HG02981 (cell line): ENCODE results near the gene PARD3.
"Not testable (repeated sequence)": the region's sequence is repeated elsewhere in the genome, so short reads cannot be mapped to it uniquely, and the experiment has no call there.

Experiments
- ATAC-seq: cut with Tn5 transposase; IDR thresholded peaks from one replicate; pipeline ENCODE4 v1.9.1; 2021; ENCODE audit warnings: mild to moderate bottlenecking, moderate library complexity; ENCODE audit not compliant: unreplicated experiment

PARD3 gene

DNA sequence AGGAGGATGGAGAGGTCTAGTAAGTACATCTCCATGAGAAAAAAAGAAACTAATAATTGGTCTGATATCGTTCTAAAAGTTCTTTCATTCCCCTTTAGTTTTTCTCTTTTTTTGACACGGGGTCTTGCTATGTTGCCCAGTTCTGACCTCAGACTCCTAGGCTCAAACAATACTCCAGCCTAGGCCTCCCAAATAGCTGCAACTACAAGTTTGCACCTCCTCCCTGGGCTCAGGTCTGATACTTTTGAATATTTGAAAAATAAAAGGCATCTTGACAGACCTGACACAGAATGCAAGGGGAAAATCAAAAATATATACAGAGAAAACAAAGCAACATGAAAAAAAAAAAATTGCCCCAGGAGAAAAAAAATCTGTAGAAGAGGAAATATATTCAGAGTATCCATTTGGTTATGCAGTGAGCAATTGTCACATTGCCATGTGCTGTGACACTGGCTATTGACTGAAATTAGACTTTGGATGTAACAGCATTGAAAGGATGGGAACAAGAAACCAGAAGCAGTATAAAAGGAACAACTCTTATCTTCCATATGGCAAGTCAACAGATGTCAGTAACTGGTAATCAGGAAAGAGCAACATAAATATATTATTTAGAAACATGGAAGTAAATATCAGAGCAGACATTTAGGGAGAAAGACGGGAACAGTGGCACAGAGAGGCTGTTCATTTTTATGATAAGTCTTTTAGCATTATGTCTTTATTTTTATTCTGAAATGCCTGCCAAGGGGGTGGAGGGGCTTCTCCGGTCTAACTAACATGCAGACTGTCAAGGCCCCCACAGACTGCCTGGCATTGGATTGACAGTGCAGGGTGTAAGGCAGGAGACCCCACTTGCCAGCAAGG lies 408.4 kb downstream of the PARD3 start:
- no peak for ATAC-seq

GRCh38 chr10:34405611-34406462 lies 409.3 kb downstream of the PARD3 start:
- no peak for ATAC-seq

GRCh38 chr10:34403512-34403911 lies 411.6 kb downstream of the PARD3 start:
- no peak for ATAC-seq

DNA sequence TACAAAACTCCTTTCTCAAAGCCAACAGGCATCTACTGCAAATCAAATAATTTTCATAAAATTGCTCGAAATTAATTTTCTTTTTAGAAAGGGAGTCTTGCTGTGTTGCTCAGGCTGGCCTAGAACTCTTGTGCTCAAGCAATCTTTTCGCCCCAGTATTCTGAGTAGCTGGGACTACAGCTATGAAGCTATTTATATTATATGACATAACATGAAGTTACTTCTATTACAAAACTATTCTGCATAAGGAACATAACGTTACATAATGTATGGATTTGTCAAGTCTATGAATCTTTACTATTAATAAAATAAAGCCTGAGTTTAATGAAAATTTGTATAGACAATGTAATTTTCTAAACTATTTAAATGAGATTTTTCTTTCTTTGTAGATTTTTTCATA lies 415.0 kb downstream of the PARD3 start:
- ATAC-seq = no peak

DNA sequence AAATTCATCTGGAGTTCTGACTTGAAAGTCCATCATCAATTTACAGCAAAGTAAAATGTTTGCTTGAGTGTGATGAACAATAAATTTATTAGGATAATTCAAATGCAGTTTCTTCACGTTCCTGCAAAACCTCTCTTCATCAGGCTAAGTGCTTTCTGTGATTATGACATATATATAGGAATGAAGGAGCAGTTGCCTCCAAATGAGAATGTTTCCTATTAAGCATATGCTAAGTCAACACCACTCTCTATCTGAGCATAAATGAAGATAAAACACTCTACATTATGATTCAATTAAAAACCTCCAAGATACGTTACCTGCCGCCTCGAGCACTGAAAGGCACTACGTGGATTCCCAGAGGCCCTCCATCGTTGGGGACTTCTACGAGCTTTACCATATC lies 416.1 kb downstream of the PARD3 start:
- ATAC-seq = no peak

GRCh38 chr10:34397324-34397723 lies 417.8 kb downstream of the PARD3 start:
- no peak for ATAC-seq

GRCh38 chr10:34396663-34397062 lies 418.4 kb downstream of the PARD3 start:
- no peak for ATAC-seq

DNA sequence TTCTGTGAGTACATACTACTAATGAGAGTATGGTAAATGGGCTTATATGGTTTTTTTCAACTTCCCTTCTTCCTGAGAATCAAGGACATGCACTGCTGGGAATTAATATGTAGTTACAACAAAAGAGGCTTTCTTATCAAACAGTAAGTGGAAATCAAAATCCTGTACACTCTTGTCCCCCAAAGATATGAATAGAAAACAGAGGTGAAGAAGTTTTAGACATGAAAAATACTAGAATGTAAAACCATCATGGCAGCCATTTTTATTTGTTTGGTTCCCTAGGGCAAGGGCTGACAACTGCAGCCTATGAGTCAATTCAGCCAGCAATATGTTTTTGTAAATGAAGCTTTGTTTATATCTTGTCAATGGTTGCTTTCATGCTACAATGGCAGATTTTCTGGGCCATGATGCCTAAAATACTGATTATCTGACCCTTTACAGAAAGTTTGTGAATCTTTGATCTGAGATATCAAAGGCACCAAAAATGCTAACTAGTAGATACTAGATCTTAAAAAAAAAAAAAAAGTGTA lies 422.4 kb downstream of the PARD3 start:
- no peak for ATAC-seq

DNA sequence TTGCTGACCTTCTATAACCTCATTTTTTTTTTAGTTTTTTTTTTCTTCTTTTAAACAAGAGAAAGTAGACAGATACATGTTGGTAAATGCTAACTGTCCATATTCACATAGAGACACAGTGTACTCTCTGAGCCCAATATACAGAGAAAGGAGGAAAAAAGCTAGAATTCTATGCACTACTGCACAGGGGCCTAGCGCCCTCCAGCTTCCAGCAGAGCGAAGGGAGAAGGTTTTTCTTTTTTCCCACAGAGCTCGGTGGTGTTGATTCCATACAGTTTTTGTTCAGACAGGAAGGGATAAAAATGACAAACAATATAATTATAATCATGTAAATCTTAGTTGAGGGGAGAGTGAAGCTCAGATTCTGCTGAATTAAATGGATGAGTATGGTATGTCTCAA lies 423.9 kb downstream of the PARD3 start:
- not testable (repeated sequence) for ATAC-seq

DNA sequence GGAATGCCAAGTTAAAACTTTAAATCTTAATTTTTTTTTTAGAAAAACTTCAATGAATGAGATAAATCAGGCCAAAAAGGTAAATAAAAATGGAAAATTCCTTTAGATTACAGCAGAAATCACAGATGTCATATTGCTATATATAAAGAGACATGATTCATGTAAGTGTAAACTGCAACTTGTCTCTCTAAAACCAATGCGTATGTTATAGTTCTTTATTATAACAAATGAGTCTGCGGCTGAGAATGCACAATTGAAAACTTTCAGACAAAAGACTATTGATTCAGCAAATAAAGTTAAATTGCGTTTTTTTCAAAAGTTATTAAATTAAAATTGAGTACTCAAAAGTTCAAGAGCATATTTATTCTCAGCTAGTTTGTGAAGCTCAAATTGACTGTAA lies 425.3 kb downstream of the PARD3 start:
- ATAC-seq = no peak

DNA sequence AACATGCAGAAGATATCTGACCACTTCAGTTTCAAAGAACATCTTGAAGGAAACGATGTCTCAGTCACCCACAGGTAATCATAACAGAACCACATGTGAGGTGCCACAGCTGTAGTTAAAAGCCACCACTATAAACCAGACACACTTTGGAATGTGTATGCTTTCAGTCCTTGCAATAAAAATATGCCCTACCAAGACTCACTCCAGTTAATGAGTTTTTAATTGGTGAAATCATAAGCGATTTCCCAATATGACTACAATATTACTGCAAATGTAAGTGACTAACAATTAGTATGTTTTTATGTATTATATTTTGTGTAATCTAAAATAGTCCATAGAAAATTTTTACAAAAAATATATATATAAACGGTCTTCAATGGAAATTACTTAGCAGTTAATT lies 428.2 kb downstream of the PARD3 start:
- ATAC-seq = no peak

GRCh38 chr10:34384372-34384771 lies 430.7 kb downstream of the PARD3 start:
- ATAC-seq = no peak

DNA sequence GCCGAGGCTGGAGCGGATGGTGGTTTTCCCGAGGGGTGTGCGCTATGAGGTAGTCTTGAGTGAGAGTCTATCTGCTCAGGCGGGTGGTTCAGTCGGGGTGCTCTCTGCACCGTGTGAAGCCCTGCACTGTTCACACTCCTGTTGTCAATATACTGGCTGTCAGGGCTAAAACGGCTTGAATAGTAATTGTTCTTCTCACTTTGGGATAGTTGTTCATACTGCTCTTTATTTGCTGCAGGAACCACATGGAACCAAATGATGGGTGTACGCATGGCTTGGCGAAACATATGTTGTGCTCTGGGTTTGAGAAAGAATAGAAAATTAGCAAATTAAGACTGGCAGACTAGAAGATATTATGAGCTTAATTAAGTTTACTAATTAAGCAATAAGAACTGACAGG lies 432.5 kb downstream of the PARD3 start:
- ATAC-seq = no peak

- no peak for ATAC-seq
Measured at GRCh38 chr10:34380856-34381255, 434.2 kb downstream of the PARD3 start.

DNA sequence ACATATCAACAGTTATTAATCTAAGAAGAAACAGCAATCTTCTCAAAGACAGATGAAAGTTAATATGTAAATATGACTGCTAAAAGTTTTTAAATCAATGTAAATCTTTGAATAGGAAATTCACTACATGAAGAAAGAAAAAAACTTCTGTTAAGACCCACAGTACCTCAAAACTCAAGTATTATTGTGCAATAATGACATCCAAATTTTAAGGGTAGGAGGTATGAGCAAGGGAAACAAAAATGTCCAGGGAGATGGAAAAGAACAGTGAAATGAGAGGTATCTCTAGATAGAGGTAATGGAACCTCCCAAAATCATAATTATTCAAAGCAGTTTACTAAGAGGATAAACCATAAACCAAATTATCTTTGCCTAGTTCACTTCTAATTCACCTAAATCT lies 436.8 kb downstream of the PARD3 start:
- no peak for ATAC-seq

DNA sequence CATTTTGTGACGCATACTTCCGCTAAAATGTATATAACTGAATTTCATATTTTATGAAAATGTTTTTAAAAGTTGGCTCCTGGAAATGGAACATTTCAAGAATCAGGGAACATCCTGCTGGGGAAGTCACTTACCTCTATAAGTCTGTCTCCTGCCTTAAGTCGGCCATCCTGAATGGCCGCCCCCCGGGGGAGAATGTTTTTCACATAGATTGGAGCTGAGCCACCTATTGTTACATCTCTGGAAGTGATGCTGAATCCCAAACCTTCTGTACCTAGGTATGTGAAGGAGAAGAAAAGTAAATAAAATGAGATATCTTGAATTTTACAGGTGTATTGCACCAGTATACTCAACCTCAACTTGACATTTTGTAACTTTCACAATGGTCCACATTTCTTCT lies 437.3 kb downstream of the PARD3 start:
- no peak for ATAC-seq

- ATAC-seq = peak; percentile 23
Measured at GRCh38 chr10:34374356-34375045, 440.6 kb downstream of the PARD3 start.

GRCh38 chr10:34373211-34373610 lies 441.9 kb downstream of the PARD3 start:
- no peak for ATAC-seq

- ATAC-seq = no peak
Measured at GRCh38 chr10:34372509-34372908, 442.6 kb downstream of the PARD3 start.

DNA sequence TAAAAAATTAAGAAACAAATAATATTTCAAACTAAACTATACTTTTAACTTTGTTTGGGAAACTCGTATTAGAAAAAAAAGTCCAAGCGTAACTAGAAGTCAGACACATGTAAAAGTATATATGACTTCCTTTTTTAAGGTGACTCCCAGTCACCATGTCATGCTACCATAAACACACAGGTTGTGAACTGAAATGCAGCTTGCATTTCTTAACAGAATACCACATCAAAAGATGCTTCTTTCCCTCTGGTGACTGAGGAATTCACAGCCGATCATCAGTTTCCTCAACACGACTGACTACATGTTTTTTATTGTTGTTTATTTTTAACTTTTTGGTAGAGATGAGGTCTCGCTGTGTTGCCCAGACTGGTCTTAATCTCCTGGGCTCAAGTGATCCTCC lies 445.0 kb downstream of the PARD3 start:
- ATAC-seq = no peak

- ATAC-seq = no peak
Measured at GRCh38 chr10:34369120-34369519, 446.0 kb downstream of the PARD3 start.
